Measurements from ENCODE around the gene KATNB1.

- TF ChIP-seq CTCF (conservative IDR thresholded peaks at IDR 0.05 in 1 of 2, IDR thresholded peaks at IDR 0.05 in 1 of 2; ENCODE audit: low read depth in 1 of 2, low read length in 2 of 2): no peak
- TF ChIP-seq EZH2 (IDR thresholded peaks at IDR 0.05; ENCODE audit: low read length, missing control alignments): no peak
These were observed 64.9 kb downstream of the KATNB1 start for GRCh38 chr16:57800200-57801097.
